Chondrocyte (in vitro differentiated cells): ENCODE results near the gene ZNRD2. TPM values are rescaled to one million over a fixed set of nuclear protein-coding genes. Genes with fewer than 3 reads are reported as not detected.
A peak's percentile ranks its signal among the peaks of the same experiment; 100 is the strongest.

Experiments used
- DNase-seq: peaks from one replicate; pipeline ENCODE4 v3.0.0; 2021; ENCODE audit warnings: mixed read lengths, low spot score
- H3K27ac Mint-ChIP-seq: one replicate; pipeline ENCODE4 v1.8.0; 2021; ENCODE audit warnings: mild to moderate bottlenecking, moderate library complexity, mixed read lengths; ENCODE audit not compliant: unreplicated experiment
- H3K27me3 Mint-ChIP-seq: 2 replicates; pipeline ENCODE4 v1.8.0; 2021; ENCODE audit warnings: low read depth, mixed read lengths
- H3K36me3 Mint-ChIP-seq: 2 replicates; pipeline ENCODE4 v1.8.0; 2021; ENCODE audit warnings: low read depth, mixed read lengths
- H3K4me1 Mint-ChIP-seq: 2 replicates; pipeline ENCODE4 v1.8.0; 2021; ENCODE audit warnings: low read depth, mild to moderate bottlenecking, mixed read lengths
- H3K4me3 Mint-ChIP-seq: one replicate; pipeline ENCODE4 v1.8.0; 2021; ENCODE audit warnings: mild to moderate bottlenecking, moderate library complexity, mixed read lengths; ENCODE audit not compliant: unreplicated experiment
- H3K9me3 Mint-ChIP-seq: 2 replicates; pipeline ENCODE4 v1.8.0; 2021; ENCODE audit warnings: low read depth, mixed read lengths
- total RNA-seq: library from RNA; stranded (reverse); gene quantifications from 3 replicates; pipeline ENCODE4 v1.2.1, GENCODE V29; 2021
- TF ChIP-seq, protein P1 (sequence below): fragments of 200-600 bp; sonication (generic); IDR thresholded peaks from 2 replicates; pipeline ENCODE4 v1.5.0; 2021; ENCODE audit warnings: antibody characterized with exemption, mild to moderate bottlenecking, moderate library complexity

Gene ZNRD2
- total RNA-seq, 1 donor from 2014 or later: 26.4 TPM

DNA sequence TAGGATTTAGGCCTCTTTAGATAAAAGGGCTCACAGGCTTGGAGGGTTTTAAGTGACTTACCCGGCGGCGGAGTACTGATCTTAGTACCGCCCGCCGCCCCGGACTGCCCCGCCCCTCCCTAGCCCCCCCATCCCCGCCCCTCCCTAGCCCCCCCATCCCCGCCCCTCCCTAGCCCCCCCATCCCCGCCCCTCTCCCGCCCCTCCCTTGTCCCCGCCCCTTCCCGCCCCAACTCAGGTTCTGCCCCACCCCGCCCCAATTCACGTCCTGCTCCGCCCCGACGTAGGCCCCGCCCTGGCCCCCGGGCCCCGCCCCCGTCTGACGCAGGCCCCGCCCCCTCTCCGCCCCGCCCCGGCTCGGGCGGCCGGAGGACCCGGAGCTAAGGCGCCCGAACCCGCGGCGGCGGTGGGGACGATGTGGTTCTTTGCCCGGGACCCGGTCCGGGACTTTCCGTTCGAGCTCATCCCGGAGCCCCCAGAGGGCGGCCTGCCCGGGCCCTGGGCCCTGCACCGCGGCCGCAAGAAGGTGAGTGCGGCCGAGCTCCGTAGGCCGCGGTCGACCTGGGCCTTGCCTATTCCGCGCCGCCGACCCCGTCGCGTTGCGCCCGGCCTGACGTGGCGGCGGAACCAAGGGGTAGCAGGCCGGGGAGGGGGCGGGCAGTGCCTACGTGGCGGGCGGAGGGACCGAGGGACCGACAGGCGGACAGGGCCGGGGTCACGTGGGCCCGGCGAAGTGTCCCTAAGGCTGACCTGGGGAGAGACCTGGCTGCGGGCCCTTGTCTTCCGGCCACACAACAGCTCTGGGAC is 45.3 kb upstream of the ZNRD2 start, which contains the start of gene SCYL1:
Gene SCYL1, plus strand, starts transcription at position 343 of the 805 bp plus-strand sequence. Its CDS starts 71 bp downstream, at position 414.
- H3K27me3 Mint-ChIP-seq: no peaks in the 10 kb centered on the region
- H3K4me1 Mint-ChIP-seq: peaks cover 42% of the 10 kb centered on the region
- TF ChIP-seq, protein P1, sequence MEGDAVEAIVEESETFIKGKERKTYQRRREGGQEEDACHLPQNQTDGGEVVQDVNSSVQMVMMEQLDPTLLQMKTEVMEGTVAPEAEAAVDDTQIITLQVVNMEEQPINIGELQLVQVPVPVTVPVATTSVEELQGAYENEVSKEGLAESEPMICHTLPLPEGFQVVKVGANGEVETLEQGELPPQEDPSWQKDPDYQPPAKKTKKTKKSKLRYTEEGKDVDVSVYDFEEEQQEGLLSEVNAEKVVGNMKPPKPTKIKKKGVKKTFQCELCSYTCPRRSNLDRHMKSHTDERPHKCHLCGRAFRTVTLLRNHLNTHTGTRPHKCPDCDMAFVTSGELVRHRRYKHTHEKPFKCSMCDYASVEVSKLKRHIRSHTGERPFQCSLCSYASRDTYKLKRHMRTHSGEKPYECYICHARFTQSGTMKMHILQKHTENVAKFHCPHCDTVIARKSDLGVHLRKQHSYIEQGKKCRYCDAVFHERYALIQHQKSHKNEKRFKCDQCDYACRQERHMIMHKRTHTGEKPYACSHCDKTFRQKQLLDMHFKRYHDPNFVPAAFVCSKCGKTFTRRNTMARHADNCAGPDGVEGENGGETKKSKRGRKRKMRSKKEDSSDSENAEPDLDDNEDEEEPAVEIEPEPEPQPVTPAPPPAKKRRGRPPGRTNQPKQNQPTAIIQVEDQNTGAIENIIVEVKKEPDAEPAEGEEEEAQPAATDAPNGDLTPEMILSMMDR: peak; percentile 15
- H3K36me3 Mint-ChIP-seq: peaks cover 10% of the 10 kb centered on the region
- peak within 1 kb of the TSS; percentile 81 for H3K27ac Mint-ChIP-seq
- no peaks in the 10 kb centered on the region for H3K9me3 Mint-ChIP-seq
- H3K4me3 Mint-ChIP-seq: peak within 1 kb of the TSS; percentile 90
- DNase-seq: peak; percentile 90

DNA sequence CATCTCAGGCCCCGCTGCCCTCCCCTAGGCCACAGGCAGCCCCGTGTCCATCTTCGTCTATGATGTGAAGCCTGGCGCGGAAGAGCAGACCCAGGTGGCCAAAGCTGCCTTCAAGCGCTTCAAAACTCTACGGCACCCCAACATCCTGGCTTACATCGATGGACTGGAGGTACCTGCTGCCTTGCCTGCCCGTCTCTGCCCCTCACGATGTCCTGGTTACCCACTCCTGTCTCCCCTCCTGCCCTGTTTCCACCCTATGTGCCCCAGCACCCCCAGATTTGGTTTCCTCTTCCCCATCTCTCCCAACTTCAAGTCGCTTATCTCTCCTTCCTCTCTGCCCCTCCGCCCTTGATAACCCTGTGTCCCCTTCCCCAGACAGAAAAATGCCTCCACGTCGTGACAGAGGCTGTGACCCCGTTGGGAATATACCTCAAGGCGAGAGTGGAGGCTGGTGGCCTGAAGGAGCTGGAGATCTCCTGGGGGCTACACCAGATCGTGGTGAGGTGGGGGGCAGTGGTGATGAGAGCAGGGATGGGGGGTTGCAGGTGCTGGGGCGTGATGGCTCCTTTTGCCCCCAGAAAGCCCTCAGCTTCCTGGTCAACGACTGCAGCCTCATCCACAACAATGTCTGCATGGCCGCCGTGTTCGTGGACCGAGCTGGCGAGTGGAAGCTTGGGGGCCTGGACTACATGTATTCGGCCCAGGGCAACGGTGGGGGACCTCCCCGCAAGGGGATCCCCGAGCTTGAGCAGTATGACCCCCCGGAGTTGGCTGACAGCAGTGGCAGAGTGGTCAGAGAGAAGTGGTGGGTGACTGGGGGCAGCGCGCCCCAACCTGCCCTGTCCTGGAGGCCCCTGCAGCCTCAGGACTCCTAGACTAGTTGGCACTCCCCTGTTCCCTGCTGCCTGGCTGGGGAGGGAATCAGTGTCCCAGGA is 44.5 kb upstream of the ZNRD2 start:
- Mint-ChIP-seq H3K36me3 (peaks cover 14% of the 10 kb centered on the region), H3K4me1 (peaks cover 42% of the 10 kb centered on the region), H3K27me3 (no peaks in the 10 kb centered on the region), H3K9me3 (no peaks in the 10 kb centered on the region), H3K27ac (peak overlapping the region; percentile 81), H3K4me3 (peak overlapping the region; percentile 90)
- TF ChIP-seq, protein P1: no peak
- DNase-seq: peak; percentile 86

DNA sequence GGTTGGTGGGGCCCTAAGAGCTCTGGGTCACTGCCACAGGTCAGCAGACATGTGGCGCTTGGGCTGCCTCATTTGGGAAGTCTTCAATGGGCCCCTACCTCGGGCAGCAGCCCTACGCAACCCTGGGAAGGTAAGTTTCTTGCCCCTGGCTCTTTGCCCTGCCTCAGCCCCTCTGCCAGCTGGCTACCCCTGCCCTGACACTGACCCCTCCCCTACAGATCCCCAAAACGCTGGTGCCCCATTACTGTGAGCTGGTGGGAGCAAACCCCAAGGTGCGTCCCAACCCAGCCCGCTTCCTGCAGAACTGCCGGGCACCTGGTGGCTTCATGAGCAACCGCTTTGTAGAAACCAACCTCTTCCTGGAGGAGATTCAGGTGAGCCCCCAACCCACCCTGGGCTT is 43.5 kb upstream of the ZNRD2 start:
- peaks cover 23% of the 10 kb centered on the region for H3K36me3 Mint-ChIP-seq
- peaks cover 42% of the 10 kb centered on the region for H3K4me1 Mint-ChIP-seq
- TF ChIP-seq, protein P1: no peak
- no peaks in the 10 kb centered on the region for H3K27me3 Mint-ChIP-seq
- peak overlapping the region; percentile 90 for H3K4me3 Mint-ChIP-seq
- no peak for DNase-seq
- no peaks in the 10 kb centered on the region for H3K9me3 Mint-ChIP-seq
- H3K27ac Mint-ChIP-seq: no peak overlapping the region

DNA sequence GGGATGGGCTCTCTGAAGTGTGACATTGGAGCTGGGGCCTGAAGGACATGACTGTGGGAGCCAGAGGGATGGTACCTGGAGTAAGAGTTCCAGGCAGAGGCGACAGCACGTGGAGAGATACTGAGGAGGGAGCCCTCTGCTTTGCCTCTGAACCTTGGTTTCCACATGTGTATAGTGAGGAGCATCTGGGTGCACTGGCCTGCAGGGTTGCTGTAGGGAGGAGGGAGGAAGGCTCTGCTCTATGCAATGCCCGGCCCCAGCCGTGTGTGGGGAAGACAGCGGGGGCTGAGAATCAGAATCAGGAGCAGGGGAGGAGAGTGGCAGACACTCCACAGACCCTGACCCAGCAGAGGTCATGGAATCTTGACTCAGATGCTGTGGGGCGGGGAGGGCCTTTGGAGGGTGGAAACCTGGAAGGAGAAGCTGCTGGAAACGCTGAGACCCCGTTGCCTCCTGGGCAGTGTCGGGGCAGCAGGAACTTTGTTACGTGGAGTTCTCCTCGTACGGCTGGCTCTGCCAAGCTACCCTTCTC is 41.4 kb upstream of the ZNRD2 start:
- H3K4me3 Mint-ChIP-seq: no peak overlapping the region

More for the DNA sequence above, 41.4 kb upstream of the ZNRD2 start:
- Mint-ChIP-seq H3K4me1 (peaks cover 31% of the 10 kb centered on the region), H3K27me3 (no peaks in the 10 kb centered on the region), H3K27ac (peak overlapping the region; percentile 67), H3K9me3 (no peaks in the 10 kb centered on the region), H3K36me3 (peaks cover 26% of the 10 kb centered on the region)
- no peak for DNase-seq
- TF ChIP-seq, protein P1: no peak
